BE2C (cell line): ENCODE measurements around the gene SPATA22.
"Not testable (repeated sequence)": the region's sequence is repeated elsewhere in the genome, so short reads cannot be mapped to it uniquely, and the experiment has no call there.

Experiments
- DNase-seq: peaks from one replicate; pipeline ENCODE4 v3.0.0-alpha.2; 2020
- H3K27me3 ChIP-seq: fragments of 250-450 bp; sonication (Bioruptor Pico); 2 replicates; pipeline ENCODE4 v1.5.1; 2020; ENCODE audit warnings: mild to moderate bottlenecking
- H3K36me3 ChIP-seq: fragments of 250-450 bp; sonication (Bioruptor Pico); 2 replicates; pipeline ENCODE4 v1.5.1; 2020; ENCODE audit warnings: mild to moderate bottlenecking
- H3K4me1 ChIP-seq: fragments of 250-450 bp; sonication (Bioruptor Pico); 2 replicates; pipeline ENCODE4 v1.5.1; 2020
- H3K4me3 ChIP-seq: 2 replicates; pipeline ENCODE4 v1.5.1; 2011; ENCODE audit warnings: low read depth, low read length
- H3K9me3 ChIP-seq: fragments of 250-450 bp; sonication (Bioruptor Pico); 2 replicates; pipeline ENCODE4 v1.5.1; 2020
- TF ChIP-seq, protein P1 (sequence below): IDR thresholded peaks from 2 replicates; pipeline ENCODE4 v1.5.1; 2012; ENCODE audit warnings: mild to moderate bottlenecking, low read depth, low read length

Gene SPATA22

GRCh38 chr17:3448059-3448665, 23.5 kb downstream of the SPATA22 start:
- H3K4me3 ChIP-seq: no peak overlapping the region
- TF ChIP-seq, protein P1, sequence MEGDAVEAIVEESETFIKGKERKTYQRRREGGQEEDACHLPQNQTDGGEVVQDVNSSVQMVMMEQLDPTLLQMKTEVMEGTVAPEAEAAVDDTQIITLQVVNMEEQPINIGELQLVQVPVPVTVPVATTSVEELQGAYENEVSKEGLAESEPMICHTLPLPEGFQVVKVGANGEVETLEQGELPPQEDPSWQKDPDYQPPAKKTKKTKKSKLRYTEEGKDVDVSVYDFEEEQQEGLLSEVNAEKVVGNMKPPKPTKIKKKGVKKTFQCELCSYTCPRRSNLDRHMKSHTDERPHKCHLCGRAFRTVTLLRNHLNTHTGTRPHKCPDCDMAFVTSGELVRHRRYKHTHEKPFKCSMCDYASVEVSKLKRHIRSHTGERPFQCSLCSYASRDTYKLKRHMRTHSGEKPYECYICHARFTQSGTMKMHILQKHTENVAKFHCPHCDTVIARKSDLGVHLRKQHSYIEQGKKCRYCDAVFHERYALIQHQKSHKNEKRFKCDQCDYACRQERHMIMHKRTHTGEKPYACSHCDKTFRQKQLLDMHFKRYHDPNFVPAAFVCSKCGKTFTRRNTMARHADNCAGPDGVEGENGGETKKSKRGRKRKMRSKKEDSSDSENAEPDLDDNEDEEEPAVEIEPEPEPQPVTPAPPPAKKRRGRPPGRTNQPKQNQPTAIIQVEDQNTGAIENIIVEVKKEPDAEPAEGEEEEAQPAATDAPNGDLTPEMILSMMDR: no peak
- H3K9me3 ChIP-seq: no peaks in the 10 kb centered on the region
- H3K36me3 ChIP-seq: no peaks in the 10 kb centered on the region
- DNase-seq: no peak
- no peaks in the 10 kb centered on the region for H3K4me1 ChIP-seq
- no peaks in the 10 kb centered on the region for H3K27me3 ChIP-seq

GRCh38 chr17:3447625-3448024, 24.0 kb downstream of the SPATA22 start:
- no peaks in the 10 kb centered on the region for H3K4me1 ChIP-seq
- TF ChIP-seq, protein P1: peak; percentile 32; the same call in 1 of the 2 replicates
- DNase-seq: no peak
- H3K9me3 ChIP-seq: no peaks in the 10 kb centered on the region
- no peaks in the 10 kb centered on the region for H3K36me3 ChIP-seq
- H3K27me3 ChIP-seq: no peaks in the 10 kb centered on the region
- no peak overlapping the region for H3K4me3 ChIP-seq

- H3K36me3 ChIP-seq: no peaks in the 10 kb centered on the region
- no peaks in the 10 kb centered on the region; the same call in 1 of the 2 replicates for H3K27me3 ChIP-seq
- H3K9me3 ChIP-seq: no peaks in the 10 kb centered on the region
- no peak for DNase-seq
- no peak overlapping the region for H3K4me3 ChIP-seq
- H3K4me1 ChIP-seq: no peaks in the 10 kb centered on the region
- TF ChIP-seq, protein P1: no peak
Observed at GRCh38 chr17:3440451-3440850, 31.2 kb downstream of the SPATA22 start.

- Histone ChIP-seq H3K9me3 (no peaks in the 10 kb centered on the region), H3K4me3 (no peak overlapping the region), H3K4me1 (no peaks in the 10 kb centered on the region), H3K36me3 (no peaks in the 10 kb centered on the region), H3K27me3 (no peaks in the 10 kb centered on the region; the same call in 1 of the 2 replicates)
- DNase-seq: no peak
- TF ChIP-seq, protein P1: no peak
Observed at GRCh38 chr17:3438368-3438767, 33.3 kb downstream of the SPATA22 start.

- TF ChIP-seq, protein P1: no peak
- no peak for DNase-seq
- H3K27me3 ChIP-seq: no peaks in the 10 kb centered on the region; the same call in 1 of the 2 replicates
- H3K4me1 ChIP-seq: no peaks in the 10 kb centered on the region
- H3K9me3 ChIP-seq: no peaks in the 10 kb centered on the region
- no peak within 1 kb of the TSS for H3K4me3 ChIP-seq
- H3K36me3 ChIP-seq: no peaks in the 10 kb centered on the region
Observed at GRCh38 chr17:3433741-3434140, 37.9 kb downstream of the SPATA22 start, which contains the start of gene OR1E2. Gene OR1E2 (minus strand): TSS chr17:3433841. CDS start chr17:3433841, 0 bp downstream.

GRCh38 chr17:3433215-3433614, 38.4 kb downstream of the SPATA22 start:
- not testable (repeated sequence) for H3K4me1 ChIP-seq, H3K27me3 ChIP-seq, H3K4me3 ChIP-seq, H3K36me3 ChIP-seq, H3K9me3 ChIP-seq, DNase-seq
